CD4-positive, alpha-beta T cell (primary cell): ENCODE data around the gene HDLBP. TPM values are rescaled to one million over a fixed set of nuclear protein-coding genes. Genes with fewer than 3 reads are reported as not detected.

Experiments used
- ATAC-seq: fragments of 200-7000 bp; cut with Tn5 transposase; one replicate; pipeline ENCODE4 v1.10.0; 2022; ENCODE audit warnings: mild to moderate bottlenecking; ENCODE audit not compliant: poor library complexity
- CTCF ChIA-PET: fragments of 350-600 bp; sonication (Branson Sonifier 250); formaldehyde crosslinking; loops from one replicate; lab custom pipeline; 2021; ENCODE audit warnings: antibody characterized with exemption, inconsistent platforms; lab: Charles Lee
- POLR2A ChIA-PET: fragments of 350-600 bp; sonication (Branson Sonifier 250); formaldehyde crosslinking; loops from one replicate; lab custom pipeline; 2021; ENCODE audit warnings: antibody characterized with exemption, inconsistent platforms; lab: Charles Lee
- DNase-seq, 14 experiments: peaks; one replicate each; pipeline ENCODE4 v3.0.0-alpha.2; 2013 to 2020; ENCODE audit warnings: mixed read lengths in 2 of 14
- H3K27ac ChIP-seq, 2 donors: one replicate each; pipeline versions ENCODE4 v1.5.1 to v1.7.0; 2013; ENCODE audit warnings: low read length in 2 of 2, low read depth in 1 of 2, mild to moderate bottlenecking in 1 of 2
- H3K27me3 ChIP-seq, 2 experiments: 1 replicate in 1 of 2; 2 replicates in 1 of 2; pipeline versions ENCODE4 v1.6.1 to v1.7.0; 2013; ENCODE audit warnings: low read length in 2 of 2, control low read depth in 1 of 2, mild to moderate bottlenecking in 1 of 2, moderate library complexity in 1 of 2; ENCODE audit not compliant: insufficient read depth in 2 of 2, control insufficient read depth in 1 of 2
- H3K36me3 ChIP-seq: one replicate; pipeline ENCODE4 v1.6.1; 2013; ENCODE audit warnings: low read length, control low read depth; ENCODE audit not compliant: insufficient read depth
- H3K4me1 ChIP-seq: one replicate; pipeline ENCODE4 v1.6.1; 2013; ENCODE audit warnings: low read length, control low read depth; ENCODE audit not compliant: insufficient read depth
- H3K4me3 ChIP-seq: one replicate; pipeline ENCODE4 v1.5.1; 2013; ENCODE audit warnings: mild to moderate bottlenecking, low read length, moderate library complexity
- H3K9me3 ChIP-seq, 2 experiments: 1 replicate in 1 of 2; 2 replicates in 1 of 2; pipeline versions ENCODE4 v1.6.1 to v1.7.0; 2013; ENCODE audit warnings: low read length in 2 of 2, mild to moderate bottlenecking in 2 of 2, control low read depth in 1 of 2, moderate library complexity in 1 of 2; ENCODE audit not compliant: control insufficient read depth in 1 of 2, insufficient read depth in 1 of 2
- H3K27ac Mint-ChIP-seq: one replicate; pipeline ENCODE4 v1.8.0; 2020; ENCODE audit warnings: mixed read lengths
- H3K27me3 Mint-ChIP-seq: one replicate; pipeline ENCODE4 v1.8.0; 2021; ENCODE audit warnings: mixed read lengths
- H3K36me3 Mint-ChIP-seq: one replicate; pipeline ENCODE4 v1.8.0; 2021; ENCODE audit warnings: low read depth, mixed read lengths
- H3K4me1 Mint-ChIP-seq: one replicate; pipeline ENCODE4 v1.8.0; 2021; ENCODE audit warnings: low read depth, mixed read lengths
- H3K4me3 Mint-ChIP-seq: one replicate; pipeline ENCODE4 v1.8.0; 2020; ENCODE audit warnings: mild to moderate bottlenecking, mixed read lengths
- H3K9me3 Mint-ChIP-seq: one replicate; pipeline ENCODE4 v1.8.0; 2020; ENCODE audit warnings: mixed read lengths
- CTCF ChIP-seq: fragments of 200-600 bp; IDR thresholded peaks from one replicate; pipeline ENCODE4 v1.8.0; 2022; ENCODE audit warnings: antibody characterized with exemption, mild to moderate bottlenecking
- intact Hi-C, 2 experiments: fragments of 100-400 bp; cut with DNase I in 1 of 2; cut with micrococcal nuclease in 1 of 2; formaldehyde crosslinking; loops; one replicate each; pipeline versions ENCODE4 v1.15.1 to v1.9.0; 2023 to 2025; cut with DNase I, micrococcal nuclease
- total RNA-seq, 174 experiments: library from RNA in 2 of 174; stranded (reverse) in 2 of 174; gene quantifications; one replicate each; pipeline ENCODE4 v1.2.3 and lab custom pipeline; 2021 to 2026

Gene HDLBP
- total RNA-seq, 2 experiments from 2014 or later: 82.0 to 97.9 TPM

GRCh38 chr2:241177526-241178334, 137.7 kb downstream of the HDLBP start:
- H3K9me3 Mint-ChIP-seq: no peaks in the 10 kb centered on the region
- TF ChIP-seq CTCF: no peak
- H3K4me3 ChIP-seq: no peak overlapping the region
- DNase-seq: no peak
- no peaks in the 10 kb centered on the region for H3K9me3 ChIP-seq
- H3K27me3 Mint-ChIP-seq: no peaks in the 10 kb centered on the region
- H3K36me3 ChIP-seq: peaks cover 57% of the 10 kb centered on the region
- H3K4me1 Mint-ChIP-seq: no peaks in the 10 kb centered on the region
- intact Hi-C loops: no loop called here
- no peak overlapping the region for H3K27ac ChIP-seq
- ATAC-seq: no peak
- ChIA-PET POLR2A (no interaction called here), CTCF (no interaction called here)
- no peak overlapping the region for H3K27ac Mint-ChIP-seq
- no peak overlapping the region for H3K4me3 Mint-ChIP-seq
- peaks cover 67% of the 10 kb centered on the region for H3K36me3 Mint-ChIP-seq
- H3K27me3 ChIP-seq: no peaks in the 10 kb centered on the region
- H3K4me1 ChIP-seq: no peaks in the 10 kb centered on the region

Other genes with a start within 250 kb of the HDLBP start
- gene MTERF4, start 213.4 kb downstream of the HDLBP start, total RNA-seq: 10 to 100 TPM; 84.0 to 87.5 TPM
- gene PASK, start 166.2 kb downstream of the HDLBP start, total RNA-seq: 10 to 100 TPM; 78.0 to 87.9 TPM
- 10 to 100 TPM; 36.4 to 38.2 TPM for gene PPP1R7, start 165.2 kb downstream of the HDLBP start, total RNA-seq
- gene ANO7, start 127.0 kb downstream of the HDLBP start, total RNA-seq: under 1 TPM; 0.14 to 0.25 TPM
- 100 to 1,000 TPM; 189 to 196 TPM for gene SEPTIN2, start 253 bp upstream of the HDLBP start, total RNA-seq
- 10 to 100 TPM; 17.2 to 18.3 TPM for gene FARP2, start 40.6 kb upstream of the HDLBP start, total RNA-seq
- 10 to 100 TPM; 76.1 to 81.3 TPM for gene STK25, start 192.9 kb upstream of the HDLBP start, total RNA-seq
- gene BOK, start 243.1 kb upstream of the HDLBP start, total RNA-seq: not detected